Prostate gland (tissue), 2 donors: ENCODE data around the gene DGCR8.

Source experiments
- CTCF ChIP-seq, 4 experiments: fragments of 200-600 bp in 2 of 4; fragments of 450-650 bp in 2 of 4; sonication (generic) in 2 of 4; IDR thresholded peaks; 1 replicate in 3 of 4; 2 replicates in 1 of 4; pipeline ENCODE4 v1.5.1; 2016 to 2019; ENCODE audit warnings: antibody characterized with exemption in 4 of 4, mild to moderate bottlenecking in 2 of 4, moderate library complexity in 2 of 4
- POLR2A ChIP-seq: fragments of 450-650 bp; IDR thresholded peaks from one replicate; pipeline ENCODE4 v1.6.1; 2016; ENCODE audit warnings: antibody characterized with exemption, mild to moderate bottlenecking
- POLR2AphosphoS5 ChIP-seq: sonication (generic); formaldehyde crosslinking; IDR thresholded peaks from one replicate; pipeline ENCODE4 v1.6.1; 2017; ENCODE audit warnings: antibody characterized with exemption

DNA sequence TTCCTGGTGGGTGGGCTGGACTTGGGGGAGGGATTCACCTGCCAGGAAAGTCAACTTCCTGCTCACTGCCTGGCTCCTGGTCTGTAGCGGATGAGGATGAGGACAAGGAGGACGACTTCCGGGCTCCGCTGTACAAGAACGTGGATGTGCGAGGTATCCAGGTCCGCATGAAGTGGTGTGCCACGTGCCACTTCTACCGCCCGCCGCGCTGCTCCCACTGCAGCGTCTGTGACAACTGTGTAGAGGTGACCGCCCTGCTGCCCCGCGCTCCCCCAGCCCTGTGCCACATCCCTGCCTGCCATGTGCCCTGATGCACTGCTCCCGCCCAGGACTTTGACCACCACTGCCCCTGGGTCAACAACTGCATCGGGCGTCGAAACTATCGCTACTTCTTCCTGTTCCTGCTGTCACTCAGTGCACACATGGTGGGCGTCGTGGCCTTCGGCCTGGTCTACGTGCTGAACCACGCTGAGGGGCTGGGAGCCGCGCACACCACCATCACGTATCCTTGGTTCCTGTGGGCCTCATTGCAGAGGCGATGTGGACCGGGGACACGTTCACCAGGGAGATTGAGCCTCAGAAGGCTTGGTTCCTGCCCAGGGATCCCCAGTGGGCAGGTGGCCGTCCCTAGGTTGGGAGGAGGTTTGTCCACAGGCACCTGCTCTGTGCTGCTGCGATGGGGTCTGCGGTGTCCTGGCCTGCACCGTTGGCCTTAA, 59.5 kb downstream of the DGCR8 start:
- no peak for TF ChIP-seq CTCF (IDR thresholded peaks at IDR 0.05)
- TF ChIP-seq POLR2A, result no peak
- TF ChIP-seq POLR2AphosphoS5, result no peak
